CMK (cell line): ENCODE data around the gene CDCA8.
"Not testable (repeated sequence)": the region's sequence is repeated elsewhere in the genome, so short reads cannot be mapped to it uniquely, and the experiment has no call there.

ENCODE experiments used
- DNase-seq: peaks from one replicate; pipeline ENCODE4 v3.0.0-alpha.2; 2010; ENCODE audit warnings: low read depth

The CDCA8 gene

GRCh38 chr1:37673920-37674319 is 18.4 kb upstream of the CDCA8 start:
- no peak for DNase-seq

- DNase-seq = no peak
Observed at GRCh38 chr1:37676281-37677142, 15.8 kb upstream of the CDCA8 start.

- DNase-seq = no peak
Observed at GRCh38 chr1:37677143-37677439, 15.2 kb upstream of the CDCA8 start.

- no peak for DNase-seq
Observed at GRCh38 chr1:37677808-37678207, 14.5 kb upstream of the CDCA8 start.

GRCh38 chr1:37680933-37681332 is 11.4 kb upstream of the CDCA8 start:
- DNase-seq = no peak

- DNase-seq = peak; percentile 32
Observed at GRCh38 chr1:37682334-37682987, 9.9 kb upstream of the CDCA8 start.

- not testable (repeated sequence) for DNase-seq
Observed at GRCh38 chr1:37684182-37684581, 8.1 kb upstream of the CDCA8 start.

- DNase-seq = no peak
Observed at GRCh38 chr1:37685722-37686121, 6.6 kb upstream of the CDCA8 start.

GRCh38 chr1:37687764-37688163 is 4.6 kb upstream of the CDCA8 start:
- not testable (repeated sequence) for DNase-seq

GRCh38 chr1:37688926-37689325 is 3.4 kb upstream of the CDCA8 start:
- no peak for DNase-seq

GRCh38 chr1:37691497-37692077 is 729 bp upstream of the CDCA8 start:
- DNase-seq = peak; percentile 26

- DNase-seq = no peak
Observed at GRCh38 chr1:37692834-37693175, 489 bp downstream of the CDCA8 start.

- DNase-seq = no peak
Observed at GRCh38 chr1:37697090-37697489, 4.8 kb downstream of the CDCA8 start.

- DNase-seq = no peak
Observed at GRCh38 chr1:37697737-37698136, 5.4 kb downstream of the CDCA8 start.

- no peak for DNase-seq
Observed at GRCh38 chr1:37699147-37699546, 6.8 kb downstream of the CDCA8 start.

GRCh38 chr1:37701051-37701450 is 8.7 kb downstream of the CDCA8 start:
- DNase-seq = no peak

- no peak for DNase-seq
Observed at GRCh38 chr1:37703061-37703460, 10.7 kb downstream of the CDCA8 start.

GRCh38 chr1:37704966-37705365 is 12.7 kb downstream of the CDCA8 start:
- no peak for DNase-seq

GRCh38 chr1:37705399-37705798 is 13.1 kb downstream of the CDCA8 start:
- no peak for DNase-seq

- DNase-seq = no peak
Observed at GRCh38 chr1:37708471-37708870, 16.2 kb downstream of the CDCA8 start.

- no peak for DNase-seq
Observed at GRCh38 chr1:37714226-37714625, 21.9 kb downstream of the CDCA8 start.

GRCh38 chr1:37714689-37715088 is 22.4 kb downstream of the CDCA8 start:
- no peak for DNase-seq

GRCh38 chr1:37716321-37716720 is 24.0 kb downstream of the CDCA8 start:
- no peak for DNase-seq

GRCh38 chr1:37717631-37718030 is 25.3 kb downstream of the CDCA8 start:
- no peak for DNase-seq
